Measurements from ENCODE around the gene AK2.

The AK2 gene

GRCh38 chr1:33021567-33022431 is 14.9 kb downstream of the AK2 start:
- DNase-seq: no peak

GRCh38 chr1:33018112-33018511 is 18.6 kb downstream of the AK2 start:
- no peak for DNase-seq

GRCh38 chr1:33017175-33017574 is 19.5 kb downstream of the AK2 start:
- no peak for DNase-seq

- no peak for DNase-seq
Measured at GRCh38 chr1:33015216-33015615, 21.5 kb downstream of the AK2 start.

GRCh38 chr1:33014464-33015163 is 22.1 kb downstream of the AK2 start:
- DNase-seq: no peak

GRCh38 chr1:33013791-33014190 is 22.9 kb downstream of the AK2 start:
- no peak for DNase-seq

GRCh38 chr1:33012165-33012564 is 24.5 kb downstream of the AK2 start:
- DNase-seq: no peak

GRCh38 chr1:33010932-33011731 is 25.6 kb downstream of the AK2 start:
- DNase-seq: no peak

GRCh38 chr1:33009561-33009960 is 27.1 kb downstream of the AK2 start:
- no peak for DNase-seq

- DNase-seq: no peak
Measured at GRCh38 chr1:33008051-33008914, 28.4 kb downstream of the AK2 start.

- DNase-seq: no peak
Measured at GRCh38 chr1:33007190-33008050, 29.3 kb downstream of the AK2 start.

GRCh38 chr1:33005838-33006421 is 30.8 kb downstream of the AK2 start:
- no peak for DNase-seq

- no peak for DNase-seq
Measured at GRCh38 chr1:33005117-33005837, 31.4 kb downstream of the AK2 start.

- no peak for DNase-seq
Measured at GRCh38 chr1:33004613-33005012, 32.1 kb downstream of the AK2 start.

- DNase-seq: no peak
Measured at GRCh38 chr1:33003657-33004056, 33.0 kb downstream of the AK2 start.

- DNase-seq: no peak
Measured at GRCh38 chr1:33002006-33002405, 34.7 kb downstream of the AK2 start.

- no peak for DNase-seq
Measured at GRCh38 chr1:33001282-33001681, 35.4 kb downstream of the AK2 start.

- no peak for DNase-seq
Measured at GRCh38 chr1:33000427-33001026, 36.2 kb downstream of the AK2 start.

GRCh38 chr1:32998997-32999396 is 37.7 kb downstream of the AK2 start:
- DNase-seq: no peak

- no peak for DNase-seq
Measured at GRCh38 chr1:32998064-32998463, 38.6 kb downstream of the AK2 start.
